Mucosa of stomach (tissue), 1 donor: ENCODE results near the gene PHC2.

Experiments
- H3K27me3 ChIP-seq: one replicate; pipeline ENCODE4 v1.7.0; 2013; ENCODE audit warnings: mild to moderate bottlenecking, low read length; ENCODE audit not compliant: control insufficient read depth, insufficient read depth
- H3K36me3 ChIP-seq: one replicate; pipeline ENCODE4 v1.7.0; 2013; ENCODE audit warnings: low read length; ENCODE audit not compliant: control insufficient read depth, insufficient read depth
- H3K4me1 ChIP-seq: one replicate; pipeline ENCODE4 v1.7.0; 2013; ENCODE audit warnings: mild to moderate bottlenecking, low read length; ENCODE audit not compliant: control insufficient read depth, insufficient read depth
- H3K4me3 ChIP-seq: one replicate; pipeline ENCODE4 v1.7.0; 2013; ENCODE audit warnings: low read length
- H3K9ac ChIP-seq: one replicate; pipeline ENCODE4 v1.7.0; 2013; ENCODE audit warnings: mild to moderate bottlenecking, low read length, moderate library complexity
- H3K9me3 ChIP-seq: one replicate; pipeline ENCODE4 v1.7.0; 2013; ENCODE audit warnings: mild to moderate bottlenecking, low read length, moderate library complexity; ENCODE audit not compliant: control insufficient read depth
- donor health status: Pancreatic carcinoma.

The PHC2 gene

GRCh38 chr1:33465316-33465715, 34.4 kb upstream of the PHC2 start:
- Histone ChIP-seq H3K9ac (no peak overlapping the region), H3K36me3 (no peaks in the 10 kb centered on the region), H3K4me3 (no peak overlapping the region), H3K4me1 (peaks cover 2% of the 10 kb centered on the region), H3K27me3 (no peaks in the 10 kb centered on the region), H3K9me3 (no peaks in the 10 kb centered on the region)

- Histone ChIP-seq H3K4me3 (no peak overlapping the region), H3K9ac (no peak overlapping the region), H3K27me3 (no peaks in the 10 kb centered on the region)
Measured at GRCh38 chr1:33464552-33464951, 33.7 kb upstream of the PHC2 start.

GRCh38 chr1:33462405-33463164, 31.7 kb upstream of the PHC2 start:
- Histone ChIP-seq H3K4me1 (no peaks in the 10 kb centered on the region), H3K9ac (no peak overlapping the region), H3K36me3 (no peaks in the 10 kb centered on the region), H3K4me3 (no peak overlapping the region), H3K9me3 (no peaks in the 10 kb centered on the region), H3K27me3 (no peaks in the 10 kb centered on the region)

More at GRCh38 chr1:33464552-33464951, 33.7 kb upstream of the PHC2 start:
- Histone ChIP-seq H3K36me3 (no peaks in the 10 kb centered on the region), H3K9me3 (no peaks in the 10 kb centered on the region), H3K4me1 (no peaks in the 10 kb centered on the region)

- Histone ChIP-seq H3K36me3 (no peaks in the 10 kb centered on the region), H3K4me1 (no peaks in the 10 kb centered on the region), H3K4me3 (no peak overlapping the region), H3K27me3 (no peaks in the 10 kb centered on the region), H3K9me3 (no peaks in the 10 kb centered on the region), H3K9ac (no peak overlapping the region)
Measured at GRCh38 chr1:33460947-33461629, 30.2 kb upstream of the PHC2 start.

GRCh38 chr1:33460144-33460543, 29.2 kb upstream of the PHC2 start:
- no peaks in the 10 kb centered on the region for H3K9me3 ChIP-seq

GRCh38 chr1:33459691-33460090, 28.8 kb upstream of the PHC2 start:
- H3K4me1 ChIP-seq = no peaks in the 10 kb centered on the region
- no peak overlapping the region for H3K9ac ChIP-seq

More at GRCh38 chr1:33460144-33460543, 29.2 kb upstream of the PHC2 start:
- Histone ChIP-seq H3K4me1 (no peaks in the 10 kb centered on the region), H3K36me3 (no peaks in the 10 kb centered on the region), H3K4me3 (no peak overlapping the region), H3K27me3 (no peaks in the 10 kb centered on the region), H3K9ac (no peak overlapping the region)

GRCh38 chr1:33456502-33456886, 25.6 kb upstream of the PHC2 start:
- Histone ChIP-seq H3K27me3 (no peaks in the 10 kb centered on the region), H3K9ac (no peak overlapping the region), H3K4me1 (no peaks in the 10 kb centered on the region), H3K36me3 (no peaks in the 10 kb centered on the region), H3K9me3 (no peaks in the 10 kb centered on the region), H3K4me3 (no peak overlapping the region)

More at GRCh38 chr1:33459691-33460090, 28.8 kb upstream of the PHC2 start:
- Histone ChIP-seq H3K36me3 (no peaks in the 10 kb centered on the region), H3K27me3 (no peaks in the 10 kb centered on the region), H3K9me3 (no peaks in the 10 kb centered on the region), H3K4me3 (no peak overlapping the region)

GRCh38 chr1:33455539-33456501, 24.9 kb upstream of the PHC2 start:
- no peaks in the 10 kb centered on the region for H3K27me3 ChIP-seq
- no peaks in the 10 kb centered on the region for H3K4me1 ChIP-seq
- no peak overlapping the region for H3K4me3 ChIP-seq
- no peaks in the 10 kb centered on the region for H3K9me3 ChIP-seq
- no peak overlapping the region for H3K9ac ChIP-seq
- no peaks in the 10 kb centered on the region for H3K36me3 ChIP-seq

GRCh38 chr1:33454646-33455282, 23.9 kb upstream of the PHC2 start:
- Histone ChIP-seq H3K27me3 (no peaks in the 10 kb centered on the region), H3K4me1 (no peaks in the 10 kb centered on the region), H3K9me3 (no peaks in the 10 kb centered on the region), H3K4me3 (no peak overlapping the region), H3K36me3 (no peaks in the 10 kb centered on the region), H3K9ac (no peak overlapping the region)

GRCh38 chr1:33446590-33446989, 15.7 kb upstream of the PHC2 start:
- Histone ChIP-seq H3K4me1 (no peaks in the 10 kb centered on the region), H3K9me3 (no peaks in the 10 kb centered on the region), H3K4me3 (no peak overlapping the region), H3K36me3 (no peaks in the 10 kb centered on the region), H3K27me3 (no peaks in the 10 kb centered on the region), H3K9ac (no peak overlapping the region)

- Histone ChIP-seq H3K27me3 (no peaks in the 10 kb centered on the region), H3K36me3 (no peaks in the 10 kb centered on the region), H3K9ac (no peak overlapping the region), H3K4me3 (no peak overlapping the region), H3K4me1 (no peaks in the 10 kb centered on the region), H3K9me3 (no peaks in the 10 kb centered on the region)
Measured at GRCh38 chr1:33445108-33445507, 14.2 kb upstream of the PHC2 start.
